A549 treated with CORT108297 at 1 μM for 4 hours (cell line): ENCODE measurements around the gene OR8A1. TPM values are rescaled to one million over a fixed set of nuclear protein-coding genes. Genes with fewer than 3 reads are reported as not detected.

Experiments used
- total RNA-seq: library from RNA; stranded (reverse); fragments of 200-300 nt; extraction: Qiagen RNA extraction; gene quantifications from 5 replicates; pipeline ENCODE4 v1.2.3, GENCODE V29; 2022

The OR8A1 gene
- total RNA-seq = not detected in 5 replicates

GRCh38 chr11:124569697-124570096 is at the start of gene OR8A1:
TSS of gene OR8A1 (plus strand) at chr11:124569997. CDS start at chr11:124570120, 123 bp downstream.

GRCh38 chr11:124543554-124543953 is 26.2 kb upstream of the OR8A1 start, which contains the start of gene OR8B12:
TSS of gene OR8B12 (minus strand) at chr11:124543654. CDS start at chr11:124543654, 0 bp downstream.

GRCh38 chr11:124611064-124611463 is 41.3 kb downstream of the OR8A1 start, which contains the start of gene PANX3:
TSS of gene PANX3 (plus strand) at chr11:124611428. CDS start at chr11:124611557, 129 bp downstream.

Other genes starting within 250 kb of the OR8A1 start
- not detected in 5 replicates for gene OR8D2, start 249.8 kb upstream of the OR8A1 start, total RNA-seq
- gene OR8B2, start 185.5 kb upstream of the OR8A1 start, total RNA-seq = not detected in 5 replicates
- not detected in 5 replicates for gene OR8B3, start 171.0 kb upstream of the OR8A1 start, total RNA-seq
- not detected in 5 replicates for gene OR8B4, start 145.1 kb upstream of the OR8A1 start, total RNA-seq
- not detected in 5 replicates for gene OR8B8, start 124.3 kb upstream of the OR8A1 start, total RNA-seq
- not detected in 5 replicates for gene OR8B12, start 26.3 kb upstream of the OR8A1 start, total RNA-seq
- not detected in 5 replicates for gene PANX3, start 41.4 kb downstream of the OR8A1 start, total RNA-seq
- gene TBRG1, start 52.9 kb downstream of the OR8A1 start, total RNA-seq = 16.2 to 18.0 TPM (median 17.1 TPM) in 5 replicates
- 13.8 to 15.8 TPM (median 14.0 TPM) in 5 replicates for gene SIAE, start 103.7 kb downstream of the OR8A1 start, total RNA-seq
- 17.3 to 31.0 TPM (median 17.9 TPM) in 5 replicates for gene SPA17, start 103.9 kb downstream of the OR8A1 start, total RNA-seq
- 6.3 to 11.9 TPM (median 11.1 TPM) in 5 replicates for gene NRGN, start 169.9 kb downstream of the OR8A1 start, total RNA-seq
- 0.07 TPM in 1 of 5 replicates, not detected in the others for gene VSIG2, start 182.3 kb downstream of the OR8A1 start, total RNA-seq
- 9.1 to 13.4 TPM (median 12.1 TPM) in 5 replicates for gene ESAM, start 192.3 kb downstream of the OR8A1 start, total RNA-seq
- gene MSANTD2, start 230.4 kb downstream of the OR8A1 start, total RNA-seq = 5.0 to 6.1 TPM (median 5.3 TPM) in 5 replicates